NCI-H226 (cell line): ENCODE results near the gene LCTL.

Experiments used
- DNase-seq: peaks from one replicate; pipeline ENCODE4 v3.0.0-alpha.2; 2015

Gene LCTL

DNA sequence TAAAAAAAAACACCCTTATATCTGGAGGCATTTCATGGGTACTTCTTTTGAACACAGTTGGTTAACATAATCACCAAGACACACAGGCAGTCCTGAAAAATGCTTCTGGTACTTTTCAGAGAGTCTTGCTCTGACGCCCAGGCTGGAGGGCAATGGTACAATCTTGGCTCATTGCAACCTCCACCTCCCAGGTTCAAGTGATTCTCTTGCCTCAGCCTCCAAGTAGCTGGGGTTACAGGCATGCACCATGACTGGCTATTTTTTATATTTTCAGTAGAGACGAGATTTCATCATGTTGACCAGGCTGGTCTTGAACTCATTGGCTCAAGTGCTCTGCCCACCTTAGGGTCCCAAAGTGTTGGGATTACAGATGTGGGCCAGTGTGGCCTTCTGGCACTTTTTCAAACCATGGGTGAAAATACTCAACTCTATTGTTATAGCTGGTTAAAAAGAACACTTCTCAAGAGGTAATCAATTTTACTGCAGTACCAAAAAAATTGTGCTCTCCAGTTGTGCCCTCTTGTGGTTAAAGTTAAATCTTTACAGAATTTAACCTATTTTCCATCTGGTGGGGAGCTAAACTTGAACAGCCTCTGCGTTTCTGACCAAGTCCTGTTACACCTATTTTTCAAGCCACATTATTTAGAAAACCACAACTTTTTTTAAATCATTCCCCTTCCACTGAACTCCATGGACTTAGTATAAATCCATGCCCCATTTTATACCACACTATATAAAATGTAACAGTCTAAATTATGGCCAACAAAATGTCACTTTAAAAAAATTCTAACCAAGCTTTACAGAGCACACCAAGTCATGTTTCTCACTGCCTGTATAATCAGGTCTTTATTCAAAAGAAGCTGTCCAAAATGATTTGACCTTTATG lies 67.1 kb downstream of the LCTL start:
- no peak for DNase-seq
